HCT116 (cell line): ENCODE data around the gene ADAMTS9.

Source experiments
- CBX3 ChIP-seq: IDR thresholded peaks from 2 replicates; pipeline ENCODE4 v1.6.1; 2012; ENCODE audit warnings: low read depth
- EZH2 ChIP-seq: fragments of 200-600 bp; sonication (generic); IDR thresholded peaks from 2 replicates; pipeline ENCODE4 v1.6.1; 2017; ENCODE audit warnings: antibody characterized with exemption, mixed run types
- POLR2A ChIP-seq: IDR thresholded peaks from 2 replicates; pipeline ENCODE4 v1.7.0; 2011; ENCODE audit warnings: borderline replicate concordance; ENCODE audit not compliant: insufficient read depth, insufficient read length; ENCODE audit errors: extremely low read depth
- POLR2AphosphoS5 ChIP-seq: IDR thresholded peaks from 2 replicates; pipeline ENCODE4 v1.6.1; 2011; ENCODE audit warnings: mild to moderate bottlenecking, low read depth, low read length, moderate library complexity
- RAD21 ChIP-seq: IDR thresholded peaks from 2 replicates; pipeline ENCODE4 v1.6.1; 2012; ENCODE audit warnings: low read depth, mild to moderate bottlenecking
- SP1 ChIP-seq: IDR thresholded peaks from 2 replicates; pipeline ENCODE4 v1.6.1; 2012; ENCODE audit warnings: low read depth
- TF ChIP-seq, protein P1 (sequence below), 3 experiments: fragments of 200-600 bp in 1 of 3; sonication (generic) in 1 of 3; IDR thresholded peaks in 2 of 3; conservative IDR thresholded peaks in 1 of 3; 2 replicates each; pipeline ENCODE4 v1.5.1; 2012 to 2017; ENCODE audit warnings: low read depth in 2 of 3, low read length in 2 of 3, antibody characterized with exemption in 1 of 3, borderline replicate concordance in 1 of 3, control low read depth in 1 of 3, mild to moderate bottlenecking in 1 of 3, mixed read lengths in 1 of 3, mixed run types in 1 of 3, moderate library complexity in 1 of 3; ENCODE audit not compliant: insufficient read depth in 1 of 3
- TF ChIP-seq, protein P2 (sequence below): IDR thresholded peaks from 2 replicates; pipeline ENCODE4 v1.6.1; 2012; ENCODE audit warnings: low read depth

- TF ChIP-seq, protein P1, sequence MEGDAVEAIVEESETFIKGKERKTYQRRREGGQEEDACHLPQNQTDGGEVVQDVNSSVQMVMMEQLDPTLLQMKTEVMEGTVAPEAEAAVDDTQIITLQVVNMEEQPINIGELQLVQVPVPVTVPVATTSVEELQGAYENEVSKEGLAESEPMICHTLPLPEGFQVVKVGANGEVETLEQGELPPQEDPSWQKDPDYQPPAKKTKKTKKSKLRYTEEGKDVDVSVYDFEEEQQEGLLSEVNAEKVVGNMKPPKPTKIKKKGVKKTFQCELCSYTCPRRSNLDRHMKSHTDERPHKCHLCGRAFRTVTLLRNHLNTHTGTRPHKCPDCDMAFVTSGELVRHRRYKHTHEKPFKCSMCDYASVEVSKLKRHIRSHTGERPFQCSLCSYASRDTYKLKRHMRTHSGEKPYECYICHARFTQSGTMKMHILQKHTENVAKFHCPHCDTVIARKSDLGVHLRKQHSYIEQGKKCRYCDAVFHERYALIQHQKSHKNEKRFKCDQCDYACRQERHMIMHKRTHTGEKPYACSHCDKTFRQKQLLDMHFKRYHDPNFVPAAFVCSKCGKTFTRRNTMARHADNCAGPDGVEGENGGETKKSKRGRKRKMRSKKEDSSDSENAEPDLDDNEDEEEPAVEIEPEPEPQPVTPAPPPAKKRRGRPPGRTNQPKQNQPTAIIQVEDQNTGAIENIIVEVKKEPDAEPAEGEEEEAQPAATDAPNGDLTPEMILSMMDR (IDR thresholded peaks at IDR 0.05 in 2 of 3, conservative IDR thresholded peaks at IDR 0.05 in 1 of 3; ENCODE audit: borderline replicate concordance in 1 of 3, insufficient read depth in 1 of 3, low read depth in 2 of 3, low read length in 2 of 3), result no peak
- no peak for TF ChIP-seq POLR2A
- TF ChIP-seq CBX3, result no peak
- TF ChIP-seq SP1, result no peak
- no peak for TF ChIP-seq RAD21
- TF ChIP-seq POLR2AphosphoS5, result no peak
- no peak for TF ChIP-seq EZH2
- TF ChIP-seq, protein P2, sequence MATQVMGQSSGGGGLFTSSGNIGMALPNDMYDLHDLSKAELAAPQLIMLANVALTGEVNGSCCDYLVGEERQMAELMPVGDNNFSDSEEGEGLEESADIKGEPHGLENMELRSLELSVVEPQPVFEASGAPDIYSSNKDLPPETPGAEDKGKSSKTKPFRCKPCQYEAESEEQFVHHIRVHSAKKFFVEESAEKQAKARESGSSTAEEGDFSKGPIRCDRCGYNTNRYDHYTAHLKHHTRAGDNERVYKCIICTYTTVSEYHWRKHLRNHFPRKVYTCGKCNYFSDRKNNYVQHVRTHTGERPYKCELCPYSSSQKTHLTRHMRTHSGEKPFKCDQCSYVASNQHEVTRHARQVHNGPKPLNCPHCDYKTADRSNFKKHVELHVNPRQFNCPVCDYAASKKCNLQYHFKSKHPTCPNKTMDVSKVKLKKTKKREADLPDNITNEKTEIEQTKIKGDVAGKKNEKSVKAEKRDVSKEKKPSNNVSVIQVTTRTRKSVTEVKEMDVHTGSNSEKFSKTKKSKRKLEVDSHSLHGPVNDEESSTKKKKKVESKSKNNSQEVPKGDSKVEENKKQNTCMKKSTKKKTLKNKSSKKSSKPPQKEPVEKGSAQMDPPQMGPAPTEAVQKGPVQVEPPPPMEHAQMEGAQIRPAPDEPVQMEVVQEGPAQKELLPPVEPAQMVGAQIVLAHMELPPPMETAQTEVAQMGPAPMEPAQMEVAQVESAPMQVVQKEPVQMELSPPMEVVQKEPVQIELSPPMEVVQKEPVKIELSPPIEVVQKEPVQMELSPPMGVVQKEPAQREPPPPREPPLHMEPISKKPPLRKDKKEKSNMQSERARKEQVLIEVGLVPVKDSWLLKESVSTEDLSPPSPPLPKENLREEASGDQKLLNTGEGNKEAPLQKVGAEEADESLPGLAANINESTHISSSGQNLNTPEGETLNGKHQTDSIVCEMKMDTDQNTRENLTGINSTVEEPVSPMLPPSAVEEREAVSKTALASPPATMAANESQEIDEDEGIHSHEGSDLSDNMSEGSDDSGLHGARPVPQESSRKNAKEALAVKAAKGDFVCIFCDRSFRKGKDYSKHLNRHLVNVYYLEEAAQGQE, result no peak
Observed at GRCh38 chr3:64539451-64540196, 148.2 kb downstream of the ADAMTS9 start.
